Smooth muscle cell of the coronary artery (primary cell): ENCODE results near the gene OMA1. TPM values are rescaled to one million over a fixed set of nuclear protein-coding genes. Genes with fewer than 3 reads are reported as not detected.

ENCODE experiments used
- total RNA-seq: library from RNA; depleted of rRNA; stranded (reverse); fragments of >200 nt; gene quantifications from 2 replicates; pipeline ENCODE4 v1.2.3, GENCODE V29; 2014; ENCODE audit warnings: low replicate concordance

OMA1 gene
- total RNA-seq = 13.3 and 20.0 TPM in 2 replicates

DNA sequence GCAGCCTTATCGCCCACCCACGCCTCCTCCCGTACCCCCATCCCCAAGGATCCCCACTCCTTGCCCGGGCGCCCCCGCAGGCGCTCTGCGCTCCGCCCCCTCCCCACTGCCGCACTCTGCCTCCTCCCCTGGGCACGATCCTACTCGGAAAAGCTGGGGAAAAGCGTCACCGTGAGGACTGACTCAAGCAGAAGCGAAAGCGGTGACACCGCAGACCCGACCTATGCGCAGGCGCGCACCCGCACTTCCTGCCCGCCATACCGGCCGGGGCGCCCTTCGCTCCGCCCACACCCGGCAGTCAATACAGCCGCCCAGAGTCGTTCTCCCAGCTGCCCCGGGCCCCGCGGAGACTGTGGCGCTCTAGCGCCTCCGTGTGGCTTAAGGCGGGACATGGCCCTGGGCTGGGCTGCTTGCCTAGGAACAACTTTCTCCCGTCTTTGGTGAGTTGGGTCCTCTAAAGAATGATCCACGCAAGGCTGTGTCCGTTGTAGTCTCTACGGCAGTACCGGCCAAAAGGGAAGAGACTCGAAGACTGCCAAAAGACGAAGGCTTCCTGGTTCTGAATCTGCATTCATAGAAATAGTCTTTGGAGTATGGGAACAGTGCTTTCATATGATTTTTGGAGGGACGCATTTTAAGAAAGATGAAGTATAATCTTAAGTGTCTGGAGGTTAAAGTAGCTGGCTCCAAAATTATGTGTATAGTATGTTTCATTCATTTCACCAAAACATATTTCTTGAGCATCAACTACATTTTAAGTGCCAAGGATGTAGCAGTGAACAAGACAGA, at the start of gene OMA1:
Gene OMA1, minus strand, starts transcription at position 207 of the 789 bp plus-strand sequence. CDS start 7,432 bp downstream, outside the sequence.

GRCh38 chr1:58576727-58577653, 30.5 kb upstream of the OMA1 start, which contains the start of gene TACSTD2:
TACSTD2 (minus strand) TSS chr1:58577252; CDS start chr1:58577156, 96 bp downstream.

Other genes starting within 250 kb of the OMA1 start
- gene TACSTD2, start 30.5 kb upstream of the OMA1 start, total RNA-seq = under 0.01 TPM in 1 of 2 replicates, not detected in the other
- gene MYSM1, start 153.3 kb upstream of the OMA1 start, total RNA-seq = 10.5 and 12.1 TPM in 2 replicates
- gene JUN, start 237.3 kb upstream of the OMA1 start, total RNA-seq = 62.8 and 63.2 TPM in 2 replicates